OCI-LY7 (cell line): ENCODE results near the gene MTMR10. TPM values are rescaled to one million over a fixed set of nuclear protein-coding genes. Genes with fewer than 3 reads are reported as not detected.

Experiments used
- BruUV-seq: library from RNA; stranded (reverse); fragments of 400-500 nt; replicated peaks from 2 replicates; lab custom pipeline; 2021; lab: Mats Ljungman, UMichigan
- CTCF ChIA-PET: fragments of 300-600 bp; sonication (Branson Sonifier 250); formaldehyde crosslinking; loops from one replicate; lab custom pipeline; 2022; ENCODE audit warnings: antibody characterized with exemption; ENCODE audit not compliant: unreplicated experiment; lab: Charles Lee
- POLR2A ChIA-PET: fragments of 300-600 bp; sonication (Branson Sonifier 250); formaldehyde crosslinking; loops from one replicate; lab custom pipeline; 2022; ENCODE audit warnings: antibody characterized with exemption; lab: Charles Lee
- DNase-seq: peaks from one replicate; pipeline ENCODE4 v3.0.0-alpha.2; 2015; ENCODE audit warnings: low spot score
- H2AFZ ChIP-seq: fragments of 200-600 bp; sonication (generic), shearing (Covaris generic); 2 replicates; pipeline ENCODE4 v1.6.1; 2014; ENCODE audit warnings: mild to moderate bottlenecking, antibody characterized with exemption, low read length, moderate library complexity
- H3K27ac ChIP-seq: fragments of 200-600 bp; sonication (generic); 2 replicates; pipeline ENCODE4 v1.5.1; 2014; ENCODE audit warnings: mixed run types, low read depth, mild to moderate bottlenecking, moderate library complexity, low read length, inconsistent platforms; ENCODE audit not compliant: poor library complexity, severe bottlenecking
- H3K36me3 ChIP-seq: fragments of 200-600 bp; sonication (generic); 2 replicates; pipeline ENCODE4 v1.6.1; 2014; ENCODE audit warnings: mild to moderate bottlenecking, antibody characterized with exemption, low read length, moderate library complexity, mixed read lengths; ENCODE audit not compliant: insufficient read depth
- H3K4me1 ChIP-seq: fragments of 200-600 bp; sonication (generic); 2 replicates; pipeline ENCODE4 v1.5.1; 2014; ENCODE audit warnings: mild to moderate bottlenecking, low read length; ENCODE audit not compliant: insufficient read depth, poor library complexity, severe bottlenecking
- H3K4me2 ChIP-seq: fragments of 200-600 bp; sonication (generic); 2 replicates; pipeline ENCODE4 v1.6.1; 2014; ENCODE audit warnings: mild to moderate bottlenecking, low read length
- H3K4me3 ChIP-seq: fragments of 200-600 bp; sonication (generic); 2 replicates; pipeline ENCODE4 v1.5.1; 2014; ENCODE audit warnings: mild to moderate bottlenecking, low read depth, low read length; ENCODE audit not compliant: poor library complexity, severe bottlenecking
- H3K79me2 ChIP-seq: fragments of 200-600 bp; sonication (generic); 2 replicates; pipeline ENCODE4 v1.6.1; 2016; ENCODE audit warnings: low read depth, mild to moderate bottlenecking, low read length, moderate library complexity, mixed read lengths; ENCODE audit not compliant: insufficient read depth
- H3K9me2 ChIP-seq: fragments of 200-600 bp; sonication (generic); 2 replicates; pipeline ENCODE4 v1.6.1; 2016; ENCODE audit warnings: mild to moderate bottlenecking, low read length, mixed read lengths; ENCODE audit not compliant: insufficient read depth
- H3K9me3 ChIP-seq: fragments of 200-600 bp; sonication (generic); 2 replicates; pipeline ENCODE4 v1.6.1; 2014; ENCODE audit warnings: mild to moderate bottlenecking, mixed run types, low read length, mixed read lengths
- H4K20me1 ChIP-seq: fragments of 200-600 bp; sonication (generic); 2 replicates; pipeline ENCODE4 v1.6.1; 2014; ENCODE audit warnings: mild to moderate bottlenecking, antibody characterized with exemption, low read length, moderate library complexity, mixed read lengths; ENCODE audit not compliant: insufficient read depth
- EZH2phosphoT487 ChIP-seq: fragments of 200-600 bp; sonication (generic); IDR thresholded peaks from 2 replicates; pipeline ENCODE4 v1.6.1; 2018; ENCODE audit warnings: low read depth, borderline replicate concordance, mild to moderate bottlenecking, mixed run types, antibody characterized with exemption, low read length, moderate library complexity, mixed read lengths
- intact Hi-C: fragments of 100-400 bp; cut with micrococcal nuclease; formaldehyde crosslinking; loops from one replicate; pipeline ENCODE4 v1.10.0; 2022; ENCODE audit not compliant: unreplicated experiment
- total RNA-seq, 2 experiments: library from RNA; depleted of rRNA in 1 of 2; stranded (reverse); fragments of >200 nt in 1 of 2; shearing (Covaris generic) in 1 of 2; gene quantifications; 2 replicates each; pipeline ENCODE4 v1.2.3, GENCODE V29; 2014 to 2022
- TF ChIP-seq, protein P1 (sequence below): fragments of 200-600 bp; sonication (generic); conservative IDR thresholded peaks from 2 replicates; pipeline ENCODE4 v1.5.1; 2014; ENCODE audit warnings: mild to moderate bottlenecking, antibody characterized with exemption, low read length, moderate library complexity, mixed read lengths

Gene MTMR10
- total RNA-seq, 2 experiments from 2014 or later, result 10.5 to 15.4 TPM

DNA sequence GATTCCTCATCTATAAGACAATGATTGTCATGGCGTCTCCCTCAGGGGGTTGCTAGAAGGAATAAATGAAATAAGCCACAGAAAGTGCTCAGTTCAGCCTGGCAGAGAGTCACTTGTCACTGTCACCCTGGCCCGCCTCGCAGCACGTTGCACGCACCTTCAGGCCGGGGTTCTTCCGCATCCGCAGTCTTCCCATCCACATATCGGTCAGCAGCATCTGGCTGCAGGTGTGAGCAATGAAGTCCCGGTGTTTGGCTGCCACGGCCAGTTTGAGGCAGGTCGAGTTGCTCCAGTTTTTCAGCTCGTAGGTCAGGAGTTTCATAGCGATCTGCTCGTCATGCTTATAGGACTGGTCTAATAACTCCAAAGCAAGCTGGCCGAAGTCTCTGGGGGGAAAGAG is 48.5 kb upstream of the MTMR10 start:
- no peaks in the 10 kb centered on the region for H3K4me1 ChIP-seq
- H3K36me3 ChIP-seq, result no peaks in the 10 kb centered on the region
- no peak for DNase-seq
- no peaks in the 10 kb centered on the region for H3K9me2 ChIP-seq
- POLR2A ChIA-PET, result interaction anchor here (1.1 to 1.6 kb wide), 4 partner anchors 10 to 26 kb away, joined by 3 to 10 read pairs (median 5); no protein-coding TSS in a partner anchor
- no peak overlapping the region for H3K4me3 ChIP-seq
- no peaks in the 10 kb centered on the region for H3K9me3 ChIP-seq
- no peaks in the 10 kb centered on the region for H4K20me1 ChIP-seq
- CTCF ChIA-PET, result no interaction called here
- TF ChIP-seq, protein P1, sequence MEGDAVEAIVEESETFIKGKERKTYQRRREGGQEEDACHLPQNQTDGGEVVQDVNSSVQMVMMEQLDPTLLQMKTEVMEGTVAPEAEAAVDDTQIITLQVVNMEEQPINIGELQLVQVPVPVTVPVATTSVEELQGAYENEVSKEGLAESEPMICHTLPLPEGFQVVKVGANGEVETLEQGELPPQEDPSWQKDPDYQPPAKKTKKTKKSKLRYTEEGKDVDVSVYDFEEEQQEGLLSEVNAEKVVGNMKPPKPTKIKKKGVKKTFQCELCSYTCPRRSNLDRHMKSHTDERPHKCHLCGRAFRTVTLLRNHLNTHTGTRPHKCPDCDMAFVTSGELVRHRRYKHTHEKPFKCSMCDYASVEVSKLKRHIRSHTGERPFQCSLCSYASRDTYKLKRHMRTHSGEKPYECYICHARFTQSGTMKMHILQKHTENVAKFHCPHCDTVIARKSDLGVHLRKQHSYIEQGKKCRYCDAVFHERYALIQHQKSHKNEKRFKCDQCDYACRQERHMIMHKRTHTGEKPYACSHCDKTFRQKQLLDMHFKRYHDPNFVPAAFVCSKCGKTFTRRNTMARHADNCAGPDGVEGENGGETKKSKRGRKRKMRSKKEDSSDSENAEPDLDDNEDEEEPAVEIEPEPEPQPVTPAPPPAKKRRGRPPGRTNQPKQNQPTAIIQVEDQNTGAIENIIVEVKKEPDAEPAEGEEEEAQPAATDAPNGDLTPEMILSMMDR, result no peak
- TF ChIP-seq EZH2phosphoT487, result no peak
- BruUV-seq, result no TSS peak
- H3K27ac ChIP-seq, result no peak overlapping the region
- no peak overlapping the region for H3K4me2 ChIP-seq
- intact Hi-C loops, result no loop called here
- H3K79me2 ChIP-seq, result no peaks in the 10 kb centered on the region
- H2AFZ ChIP-seq, result no peak overlapping the region

DNA sequence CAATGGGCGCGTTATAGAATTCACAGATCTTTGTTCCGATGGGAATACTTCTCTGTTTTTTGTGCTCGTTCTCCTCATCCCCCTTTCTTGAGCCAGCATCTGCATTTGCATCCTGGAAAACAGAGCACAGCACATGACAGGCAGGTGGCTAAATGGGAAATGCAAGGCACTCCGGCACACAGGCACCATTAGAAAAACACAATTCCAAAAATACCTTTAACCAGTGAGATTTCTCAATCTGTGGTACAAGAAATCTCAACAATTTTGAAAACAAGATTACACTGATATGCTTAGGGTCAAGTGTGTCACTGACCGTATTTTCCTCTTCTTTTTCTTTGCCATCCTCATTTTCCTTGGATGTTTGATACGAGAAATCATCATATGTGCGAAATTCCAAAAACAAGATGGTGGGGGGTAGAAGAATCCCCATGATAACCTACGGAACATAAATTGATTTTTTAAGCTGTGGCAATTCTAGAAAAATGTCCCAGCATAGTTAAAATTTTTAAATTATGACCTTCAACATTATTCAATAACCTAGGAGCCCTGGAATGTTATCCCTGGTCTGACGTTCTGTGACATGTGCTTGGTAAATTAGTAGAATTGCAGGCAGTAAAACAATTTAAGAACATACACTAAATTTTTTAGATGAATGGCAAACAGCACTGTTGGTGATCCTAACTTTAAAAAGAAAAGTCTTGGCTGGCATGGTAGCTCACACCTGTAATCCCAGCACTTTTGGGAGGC is 46.5 kb upstream of the MTMR10 start:
- Histone ChIP-seq H3K9me2 (no peaks in the 10 kb centered on the region), H4K20me1 (no peaks in the 10 kb centered on the region), H3K27ac (no peak overlapping the region), H3K4me1 (no peaks in the 10 kb centered on the region), H3K79me2 (no peaks in the 10 kb centered on the region), H3K36me3 (no peaks in the 10 kb centered on the region), H3K4me3 (no peak overlapping the region), H2AFZ (no peak overlapping the region), H3K4me2 (no peak overlapping the region), H3K9me3 (no peaks in the 10 kb centered on the region)
- intact Hi-C loops, result no loop called here
- DNase-seq, result no peak
- TF ChIP-seq, protein P1, result no peak
- TF ChIP-seq EZH2phosphoT487, result no peak
- BruUV-seq, result no TSS peak
- POLR2A ChIA-PET, result no interaction called here
- CTCF ChIA-PET, result no interaction called here

DNA sequence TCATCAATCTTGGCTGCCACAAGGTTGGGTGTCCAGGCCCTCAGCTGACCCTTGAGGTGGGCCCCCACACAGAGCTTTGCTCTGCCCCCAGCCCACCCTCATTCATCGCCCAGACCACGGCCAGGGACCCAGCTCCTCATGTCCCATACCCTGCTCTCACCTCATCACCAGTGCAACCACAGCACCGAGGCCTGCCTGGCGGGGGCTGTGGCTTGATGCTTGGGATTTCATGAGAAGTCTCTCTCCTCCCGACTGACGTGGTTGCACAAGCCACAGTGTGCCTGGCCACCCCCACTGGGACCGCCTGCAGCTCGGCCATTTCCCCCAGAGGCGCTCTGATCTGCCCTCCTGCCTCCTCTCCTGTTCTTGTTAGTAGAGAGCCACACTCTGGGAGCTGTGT is 45.4 kb upstream of the MTMR10 start:
- H2AFZ ChIP-seq, result no peak overlapping the region
- no peaks in the 10 kb centered on the region for H3K9me2 ChIP-seq
- BruUV-seq, result no TSS peak
- H3K27ac ChIP-seq, result no peak overlapping the region
- CTCF ChIA-PET, result no interaction called here
- intact Hi-C loops, result no loop called here
- no peaks in the 10 kb centered on the region for H4K20me1 ChIP-seq
- no peak overlapping the region for H3K4me2 ChIP-seq
- POLR2A ChIA-PET, result no interaction called here
- no peaks in the 10 kb centered on the region for H3K4me1 ChIP-seq
- no peak for TF ChIP-seq EZH2phosphoT487
- TF ChIP-seq, protein P1, result no peak
- no peaks in the 10 kb centered on the region for H3K79me2 ChIP-seq
- no peaks in the 10 kb centered on the region for H3K36me3 ChIP-seq
- no peaks in the 10 kb centered on the region for H3K9me3 ChIP-seq
- no peak for DNase-seq
- no peak overlapping the region for H3K4me3 ChIP-seq
